Sigmoid colon (tissue), 7 donors: ENCODE results near the gene RAB3GAP2. TPM values are rescaled to one million over a fixed set of nuclear protein-coding genes. Genes with fewer than 3 reads are reported as not detected.

Experiments
- DNase-seq: peaks from one replicate; pipeline ENCODE4 v3.0.0-alpha.2; 2019
- H3K27ac ChIP-seq, 4 donors: fragments of 200-600 bp; sonication (generic); one replicate each; pipeline ENCODE4 v1.5.1; 2016 to 2019; ENCODE audit warnings: mild to moderate bottlenecking in 1 of 4
- H3K27me3 ChIP-seq, 3 donors: fragments of 200-600 bp; sonication (generic); one replicate each; pipeline ENCODE4 v1.5.1; 2019; ENCODE audit warnings: mild to moderate bottlenecking in 1 of 3
- H3K36me3 ChIP-seq, 4 donors: fragments of 200-600 bp; sonication (generic); one replicate each; pipeline ENCODE4 v1.5.1; 2016 to 2019
- H3K4me1 ChIP-seq, 4 donors: fragments of 200-600 bp; sonication (generic); one replicate each; pipeline ENCODE4 v1.5.1; 2017 to 2019
- H3K4me3 ChIP-seq, 4 donors: fragments of 200-600 bp; sonication (generic); one replicate each; pipeline ENCODE4 v1.5.1; 2017 to 2019; ENCODE audit warnings: mild to moderate bottlenecking in 2 of 4, moderate library complexity in 1 of 4
- H3K9me3 ChIP-seq, 4 donors: fragments of 200-600 bp in 3 of 4; sonication (generic) in 3 of 4; one replicate each; pipeline versions ENCODE4 v1.5.1 to v1.6.1; 2013 to 2019
- EP300 ChIP-seq, 4 donors: sonication (generic); formaldehyde crosslinking; IDR thresholded peaks; one replicate each; pipeline ENCODE4 v1.6.1; 2017; ENCODE audit warnings: antibody characterized with exemption in 4 of 4
- POLR2A ChIP-seq, 2 donors: fragments of 450-650 bp; IDR thresholded peaks; one replicate each; pipeline ENCODE4 v1.6.1; 2016; ENCODE audit warnings: antibody characterized with exemption in 2 of 2, mild to moderate bottlenecking in 2 of 2, moderate library complexity in 2 of 2
- POLR2AphosphoS5 ChIP-seq, 4 donors: sonication (generic); formaldehyde crosslinking; IDR thresholded peaks; one replicate each; pipeline ENCODE4 v1.6.1; 2017; ENCODE audit warnings: antibody characterized with exemption in 4 of 4
- WGBS, 2 donors: extraction: QIAGEN DNeasy Blood & Tissue Kit; methylation state at CpG; one replicate each; pipeline ENCODE4 v1.1.7; 2013; 5-methylcytosine and 5-hydroxymethylcytosine counted together
- intact Hi-C: fragments of 100-400 bp; cut with DNase I; formaldehyde crosslinking; loops from one replicate; pipeline ENCODE4 v1.15.1; 2023
- polyA plus RNA-seq, 3 donors: library from polyadenylated mRNA; stranded (reverse); fragments of 200-250 nt; gene quantifications; one replicate each; pipeline ENCODE4 v1.2.3, GENCODE V29; 2013
- total RNA-seq, 4 donors: library from RNA; depleted of rRNA; stranded (reverse); fragments of >200 nt; gene quantifications; one replicate each; pipeline ENCODE4 v1.1.0, GENCODE V29; 2016
- TF ChIP-seq, protein P1 (sequence below), 4 experiments: fragments of 450-650 bp in 3 of 4; fragments of 200-600 bp in 1 of 4; IDR thresholded peaks; one replicate each; pipeline ENCODE4 v1.5.1; 2016 to 2019; ENCODE audit warnings: antibody characterized with exemption in 4 of 4, mild to moderate bottlenecking in 3 of 4, moderate library complexity in 2 of 4
- donor health status: healthy with polysubstance abuse.
- donor health status: Bipolar disorder and iron deficiency.
- donor health status: healthy.

RAB3GAP2 gene
- total and polyA plus RNA-seq, 7 donors: 3.0 to 31.6 (median 22.7) TPM

DNA sequence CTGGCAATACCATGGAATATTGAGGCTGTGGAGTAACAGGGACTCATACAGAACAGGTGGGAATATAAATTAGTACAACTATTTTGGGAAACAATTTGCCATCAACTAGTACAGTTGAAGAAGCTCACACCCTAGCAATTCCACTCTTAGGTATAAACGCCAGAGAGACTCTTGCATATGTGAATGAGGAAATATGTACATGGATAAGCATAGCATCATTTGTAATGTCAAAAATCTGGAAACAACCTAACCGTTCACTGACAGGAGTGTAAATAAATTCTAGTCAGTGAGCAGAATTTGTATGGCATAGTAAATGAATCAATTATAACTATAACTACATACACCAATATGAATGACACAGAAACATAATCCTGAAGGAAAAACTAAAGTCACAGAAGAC is 83.7 kb downstream of the RAB3GAP2 start:
- WGBS, 2 donors: 90 to 94% methylated on average over 2 of the region's 2 CpGs
- H3K27me3 ChIP-seq: no peaks in the 10 kb centered on the region
- TF ChIP-seq POLR2AphosphoS5 (IDR thresholded peaks at IDR 0.05): no peak
- TF ChIP-seq POLR2A (IDR thresholded peaks at IDR 0.05): no peak
- TF ChIP-seq EP300 (IDR thresholded peaks at IDR 0.05): no peak
- TF ChIP-seq, protein P1, sequence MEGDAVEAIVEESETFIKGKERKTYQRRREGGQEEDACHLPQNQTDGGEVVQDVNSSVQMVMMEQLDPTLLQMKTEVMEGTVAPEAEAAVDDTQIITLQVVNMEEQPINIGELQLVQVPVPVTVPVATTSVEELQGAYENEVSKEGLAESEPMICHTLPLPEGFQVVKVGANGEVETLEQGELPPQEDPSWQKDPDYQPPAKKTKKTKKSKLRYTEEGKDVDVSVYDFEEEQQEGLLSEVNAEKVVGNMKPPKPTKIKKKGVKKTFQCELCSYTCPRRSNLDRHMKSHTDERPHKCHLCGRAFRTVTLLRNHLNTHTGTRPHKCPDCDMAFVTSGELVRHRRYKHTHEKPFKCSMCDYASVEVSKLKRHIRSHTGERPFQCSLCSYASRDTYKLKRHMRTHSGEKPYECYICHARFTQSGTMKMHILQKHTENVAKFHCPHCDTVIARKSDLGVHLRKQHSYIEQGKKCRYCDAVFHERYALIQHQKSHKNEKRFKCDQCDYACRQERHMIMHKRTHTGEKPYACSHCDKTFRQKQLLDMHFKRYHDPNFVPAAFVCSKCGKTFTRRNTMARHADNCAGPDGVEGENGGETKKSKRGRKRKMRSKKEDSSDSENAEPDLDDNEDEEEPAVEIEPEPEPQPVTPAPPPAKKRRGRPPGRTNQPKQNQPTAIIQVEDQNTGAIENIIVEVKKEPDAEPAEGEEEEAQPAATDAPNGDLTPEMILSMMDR (IDR thresholded peaks at IDR 0.05): no peak
- H3K4me1 ChIP-seq: no peaks in the 10 kb centered on the region
- peaks cover 0 to 68% (median 15%) of the 10 kb centered on the region in 4 donors for H3K36me3 ChIP-seq
- intact Hi-C loops: no loop called here
- no peak overlapping the region for H3K27ac ChIP-seq
- DNase-seq: no peak
- no peaks in the 10 kb centered on the region for H3K9me3 ChIP-seq
- H3K4me3 ChIP-seq: no peak overlapping the region

DNA sequence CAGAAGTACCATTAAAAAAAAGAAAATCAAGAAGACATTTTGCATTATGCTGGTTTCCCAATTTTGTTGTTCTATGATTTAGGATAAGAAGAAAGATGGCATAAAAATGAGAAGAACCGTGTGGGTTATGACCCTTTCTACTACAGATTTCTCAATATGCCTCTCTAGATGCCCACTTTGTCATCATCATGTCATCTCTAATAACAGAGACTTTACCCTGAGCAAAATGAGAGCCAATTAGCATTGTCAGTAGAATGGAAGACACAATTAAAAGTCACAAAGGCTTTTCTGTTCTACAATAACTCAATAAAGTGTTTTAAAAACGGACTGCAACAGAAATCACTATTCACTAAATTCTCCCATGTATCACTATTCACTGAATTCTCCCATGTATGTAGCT is 85.5 kb downstream of the RAB3GAP2 start:
- Histone ChIP-seq H3K27ac (no peak overlapping the region), H3K4me1 (no peaks in the 10 kb centered on the region), H3K36me3 (peaks cover 0 to 62% (median 4%) of the 10 kb centered on the region in 4 donors), H3K27me3 (no peaks in the 10 kb centered on the region), H3K9me3 (no peaks in the 10 kb centered on the region), H3K4me3 (no peak overlapping the region)
- intact Hi-C loops: no loop called here
- no peak for DNase-seq
- WGBS, 2 donors: 93 to 94% methylated on average over 2 of the region's 2 CpGs
- TF ChIP-seq POLR2AphosphoS5 (IDR thresholded peaks at IDR 0.05) (no peak), POLR2A (IDR thresholded peaks at IDR 0.05) (no peak), EP300 (IDR thresholded peaks at IDR 0.05) (no peak)
- TF ChIP-seq, protein P1 (IDR thresholded peaks at IDR 0.05): no peak

DNA sequence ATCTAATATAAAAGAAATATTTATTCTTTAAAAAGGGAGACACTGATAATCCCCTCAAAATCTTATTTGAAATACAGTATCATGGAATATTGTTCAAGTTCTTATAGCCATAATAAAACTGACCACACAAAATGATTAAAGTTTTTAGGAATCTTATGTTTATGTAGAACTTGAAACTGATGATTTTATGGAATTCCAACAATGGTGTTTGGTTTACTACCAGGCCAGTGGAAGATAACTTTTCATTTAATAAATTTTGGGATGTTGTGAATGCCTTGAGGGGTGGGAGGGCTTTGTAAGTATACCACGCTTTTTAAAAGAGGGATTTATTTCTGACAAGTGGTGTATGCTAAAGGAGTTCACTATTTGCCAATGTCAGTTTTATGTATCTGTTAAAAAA is 87.7 kb downstream of the RAB3GAP2 start:
- peaks cover 0 to 4% (median 0%) of the 10 kb centered on the region in 4 donors for H3K4me1 ChIP-seq
- peaks cover 0 to 50% (median 3%) of the 10 kb centered on the region in 4 donors for H3K36me3 ChIP-seq
- no peak for TF ChIP-seq POLR2AphosphoS5 (IDR thresholded peaks at IDR 0.05)
- TF ChIP-seq POLR2A (IDR thresholded peaks at IDR 0.05): no peak
- TF ChIP-seq, protein P1 (IDR thresholded peaks at IDR 0.05): no peak
- no peak for TF ChIP-seq EP300 (IDR thresholded peaks at IDR 0.05)
- H3K9me3 ChIP-seq: no peaks in the 10 kb centered on the region
- DNase-seq: no peak
- 83 to 92% methylated on average over 1 of the region's 1 CpG for WGBS, 2 donors
- H3K27ac ChIP-seq: no peak overlapping the region
- H3K27me3 ChIP-seq: no peaks in the 10 kb centered on the region
- H3K4me3 ChIP-seq: no peak overlapping the region
- intact Hi-C loops: no loop called here

DNA sequence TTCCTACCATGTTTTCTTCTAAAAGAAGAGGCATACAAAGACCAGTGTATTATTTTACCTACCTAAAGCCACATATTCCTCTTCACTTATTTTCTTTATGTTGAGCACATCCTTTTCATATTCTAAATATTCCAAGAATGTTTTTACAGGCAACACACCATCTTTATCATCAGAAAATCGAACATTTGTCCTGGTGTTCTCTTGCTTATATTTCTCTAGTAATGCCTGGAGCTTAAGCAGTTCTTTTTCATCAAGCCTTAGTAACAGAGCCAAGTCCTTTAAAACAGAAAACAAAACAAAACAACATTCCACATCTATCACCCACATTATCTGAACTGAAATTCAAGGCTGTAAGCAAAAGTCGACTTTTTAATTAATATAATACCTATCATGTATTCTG is 89.6 kb downstream of the RAB3GAP2 start:
- H3K4me1 ChIP-seq: peaks cover 0 to 4% (median 0%) of the 10 kb centered on the region in 4 donors
- intact Hi-C loops: no loop called here
- 90 to 92% methylated on average over 2 of the region's 2 CpGs for WGBS, 2 donors
- peaks cover 0 to 2% (median 0%) of the 10 kb centered on the region in 4 donors for H3K9me3 ChIP-seq
- no peak overlapping the region for H3K4me3 ChIP-seq
- no peak for TF ChIP-seq POLR2AphosphoS5 (IDR thresholded peaks at IDR 0.05)
- TF ChIP-seq, protein P1 (IDR thresholded peaks at IDR 0.05): no peak
- no peak for TF ChIP-seq EP300 (IDR thresholded peaks at IDR 0.05)
- TF ChIP-seq POLR2A (IDR thresholded peaks at IDR 0.05): no peak
- H3K36me3 ChIP-seq: peaks cover 0 to 31% (median 2%) of the 10 kb centered on the region in 4 donors
- H3K27ac ChIP-seq: no peak overlapping the region
- no peak for DNase-seq
- H3K27me3 ChIP-seq: no peaks in the 10 kb centered on the region

DNA sequence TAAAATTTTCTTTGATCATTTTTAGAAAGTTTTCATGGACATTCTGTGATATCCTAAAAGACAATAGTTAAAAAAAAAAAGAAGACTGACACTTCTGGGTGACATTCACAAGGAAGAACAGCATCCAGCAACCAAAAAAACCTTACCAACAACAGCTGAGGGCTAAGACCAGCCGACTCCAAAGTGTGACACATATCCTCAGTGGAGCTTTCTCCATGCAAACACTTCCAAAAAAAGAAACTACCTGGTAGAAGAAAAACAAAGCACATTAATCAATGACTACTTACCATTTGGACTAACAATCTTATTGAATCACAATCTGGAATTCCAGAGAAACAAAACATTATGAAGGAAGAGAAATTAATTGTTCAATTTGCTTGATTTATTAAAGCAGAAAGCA is 90.1 kb downstream of the RAB3GAP2 start:
- Histone ChIP-seq H3K4me1 (peaks cover 0 to 4% (median 0%) of the 10 kb centered on the region in 4 donors), H3K4me3 (no peak overlapping the region), H3K27ac (no peak overlapping the region), H3K9me3 (peaks cover 0 to 2% (median 0%) of the 10 kb centered on the region in 4 donors), H3K27me3 (no peaks in the 10 kb centered on the region), H3K36me3 (peaks cover 0 to 30% (median under 1%) of the 10 kb centered on the region in 4 donors)
- DNase-seq: no peak
- TF ChIP-seq POLR2A (IDR thresholded peaks at IDR 0.05) (no peak), EP300 (IDR thresholded peaks at IDR 0.05) (no peak), POLR2AphosphoS5 (IDR thresholded peaks at IDR 0.05) (no peak)
- TF ChIP-seq, protein P1 (IDR thresholded peaks at IDR 0.05): no peak
- 77% methylated on average over 1 of the region's 1 CpG for WGBS, 2 donors
- intact Hi-C loops: no loop called here
